Measurements from ENCODE around the gene E4F1. TPM values are rescaled to one million over a fixed set of nuclear protein-coding genes. Genes with fewer than 3 reads are reported as not detected.
A peak's percentile ranks its signal among the peaks of the same experiment; 100 is the strongest.

E4F1 gene
- total RNA-seq, 6 donors from 2014 or later, result 24.9 to 153 (median 32.9) TPM

GRCh38 chr16:2235234-2235651 is 11.9 kb downstream of the E4F1 start:
- H3K36me3 ChIP-seq, result peaks cover 28 to 61% (median 58%) of the 10 kb centered on the region in 4 donors
- DNase-seq (no peak), ATAC-seq (ENCODE audit: low FRiP score in 2 of 2) (no peak)
- H3K4me1 ChIP-seq, result peaks cover 12 to 21% (median 19%) of the 10 kb centered on the region in 4 donors
- 91 to 92% methylated on average over 19 to 22 of the region's 28 CpGs for WGBS, 2 donors
- peaks cover 0 to 19% (median 10%) of the 10 kb centered on the region in 4 donors for H3K27me3 ChIP-seq
- no peaks in the 10 kb centered on the region for H3K9me3 ChIP-seq
- no peak overlapping the region for H3K4me3 ChIP-seq
- H3K27ac ChIP-seq, result no peak overlapping the region
- TF ChIP-seq EP300 (IDR thresholded peaks at IDR 0.05), result no peak
- no peak for TF ChIP-seq CTCF (IDR thresholded peaks at IDR 0.05)
- no peak for TF ChIP-seq POLR2A (IDR thresholded peaks at IDR 0.05)
- TF ChIP-seq POLR2AphosphoS5 (IDR thresholded peaks at IDR 0.05), result no peak

GRCh38 chr16:2235695-2236336 is 12.4 kb downstream of the E4F1 start:
- H3K27ac ChIP-seq, result no peak overlapping the region
- DNase-seq, result no peak
- peaks cover 0 to 19% (median 10%) of the 10 kb centered on the region in 4 donors for H3K27me3 ChIP-seq
- peaks cover 12 to 21% (median 19%) of the 10 kb centered on the region in 4 donors for H3K4me1 ChIP-seq
- TF ChIP-seq EP300 (IDR thresholded peaks at IDR 0.05) (no peak), POLR2AphosphoS5 (IDR thresholded peaks at IDR 0.05) (no peak), POLR2A (IDR thresholded peaks at IDR 0.05) (no peak), CTCF (IDR thresholded peaks at IDR 0.05) (no peak)
- WGBS, 2 donors, result 88 to 89% methylated on average over 8 to 19 of the region's 19 CpGs
- no peaks in the 10 kb centered on the region for H3K9me3 ChIP-seq
- ATAC-seq (ENCODE audit: low FRiP score in 2 of 2), result no peak
- no peak overlapping the region for H3K4me3 ChIP-seq
- peaks cover 28 to 55% (median 53%) of the 10 kb centered on the region in 4 donors for H3K36me3 ChIP-seq

GRCh38 chr16:2236337-2237101 is 13.1 kb downstream of the E4F1 start, which contains the start of gene DNASE1L2:
DNASE1L2 (plus strand) TSS chr16:2236444; CDS start chr16:2236817, 373 bp downstream.
- Histone ChIP-seq H3K4me1 (peaks cover 12 to 21% (median 19%) of the 10 kb centered on the region in 4 donors), H3K36me3 (peaks cover 25 to 52% (median 46%) of the 10 kb centered on the region in 4 donors), H3K9me3 (no peaks in the 10 kb centered on the region), H3K27me3 (peaks cover 0 to 19% (median 10%) of the 10 kb centered on the region in 4 donors), H3K4me3 (peak within 1 kb of the TSS in 2 of 4 donors; percentile 9 to 10), H3K27ac (no peak within 1 kb of the TSS)
- WGBS, 2 donors, result 10 to 20% methylated on average over 3 to 4 of the region's 64 CpGs
- no peak for TF ChIP-seq CTCF (IDR thresholded peaks at IDR 0.05)
- ATAC-seq (ENCODE audit: low FRiP score in 2 of 2), result peak in 1 of 2 donors; percentile 64
- peak in 1 of 2 donors; percentile 88 for DNase-seq

GRCh38 chr16:2237102-2237482 is 13.7 kb downstream of the E4F1 start:
- no peak for ATAC-seq (ENCODE audit: low FRiP score in 2 of 2)
- peaks cover 21 to 50% (median 40%) of the 10 kb centered on the region in 4 donors for H3K36me3 ChIP-seq
- H3K4me3 ChIP-seq, result peak overlapping the region in 1 of 4 donors; percentile 9

More at GRCh38 chr16:2237102-2237482, 13.7 kb downstream of the E4F1 start:
- 7 to 11% methylated on average over 5 to 7 of the region's 40 CpGs for WGBS, 2 donors
- H3K27me3 ChIP-seq, result peaks cover 0 to 19% (median 10%) of the 10 kb centered on the region in 4 donors
- H3K4me1 ChIP-seq, result peaks cover 12 to 21% (median 19%) of the 10 kb centered on the region in 4 donors
- peak in 1 of 2 donors; percentile 82 for DNase-seq
- H3K9me3 ChIP-seq, result no peaks in the 10 kb centered on the region
- no peak overlapping the region for H3K27ac ChIP-seq
- TF ChIP-seq POLR2A (IDR thresholded peaks at IDR 0.05) (no peak), POLR2AphosphoS5 (IDR thresholded peaks at IDR 0.05) (no peak), CTCF (IDR thresholded peaks at IDR 0.05) (no peak), EP300 (IDR thresholded peaks at IDR 0.05) (no peak)
